SK-N-SH (cell line): ENCODE data around the gene ARHGEF28. TPM values are rescaled to one million over a fixed set of nuclear protein-coding genes. Genes with fewer than 3 reads are reported as not detected.

Experiments used
- CTCF ChIA-PET: fragments of 300-600, 350-600 bp; formaldehyde crosslinking; extraction: SDS; loops from one replicate; lab custom pipeline; 2021; lab: Yijun Ruan, JAX
- POLR2A ChIA-PET: fragments of 350-600 bp; sonication (Branson Sonifier 250); formaldehyde crosslinking; extraction: SDS; loops from one replicate; lab custom pipeline; 2020; ENCODE audit warnings: antibody characterized with exemption, inconsistent platforms; lab: Yijun Ruan, JAX
- DNase-seq: peaks from one replicate; pipeline ENCODE4 v3.0.0; 2012
- H2AFZ ChIP-seq: fragments of 200-600 bp; sonication (generic); 2 replicates; pipeline ENCODE4 v1.8.1; 2016; ENCODE audit warnings: antibody characterized with exemption, mild to moderate bottlenecking, low read depth
- H3F3A ChIP-seq: fragments of 200-600 bp; sonication (generic); replicated peaks from 2 replicates; pipeline ENCODE3; 2016; ENCODE audit warnings: antibody characterized with exemption, mild to moderate bottlenecking; ENCODE audit not compliant: insufficient read depth
- H3K27ac ChIP-seq, 2 experiments: fragments of 200-500 bp in 1 of 2; fragments of 200-600 bp in 1 of 2; sonication (Bioruptor generic) in 1 of 2; sonication (generic), shearing (Covaris generic) in 1 of 2; 2 replicates each; pipeline versions ENCODE4 v1.5.1 to v1.6.1; 2014 to 2016; ENCODE audit warnings: low read depth in 2 of 2, inconsistent platforms in 1 of 2, low read length in 1 of 2, mild to moderate bottlenecking in 1 of 2, mixed read lengths in 1 of 2
- H3K27me3 ChIP-seq: fragments of 200-600 bp; sonication (generic), shearing (Covaris generic); 2 replicates; pipeline ENCODE4 v1.6.1; 2016; ENCODE audit warnings: mixed run types; ENCODE audit not compliant: insufficient read depth
- H3K36me3 ChIP-seq, 2 experiments: fragments of 200-500 bp in 1 of 2; fragments of 200-600 bp in 1 of 2; sonication (Bioruptor generic) in 1 of 2; sonication (generic) in 1 of 2; replicated peaks in 1 of 2; 2 replicates each; pipeline versions ENCODE3 to v1.5.1; 2014 to 2016; ENCODE audit warnings: low read length in 1 of 2, mild to moderate bottlenecking in 1 of 2; ENCODE audit not compliant: insufficient read depth in 2 of 2, control insufficient read depth in 1 of 2
- H3K4me1 ChIP-seq, 2 experiments: fragments of 200-500 bp in 1 of 2; fragments of 200-600 bp in 1 of 2; sonication (Bioruptor generic) in 1 of 2; sonication (generic), shearing (Covaris generic) in 1 of 2; 2 replicates each; pipeline versions ENCODE4 v1.5.1 to v1.6.1; 2014 to 2016; ENCODE audit warnings: low read depth in 1 of 2, low read length in 1 of 2, mixed run types in 1 of 2; ENCODE audit not compliant: insufficient read depth in 2 of 2, control insufficient read depth in 1 of 2
- H3K4me2 ChIP-seq: fragments of 200-600 bp; sonication (generic), shearing (Covaris generic); 2 replicates; pipeline ENCODE4 v1.6.1; 2017; ENCODE audit warnings: mixed run types
- H3K4me3 ChIP-seq, 2 experiments: fragments of 200-500 bp in 1 of 2; fragments of 200-600 bp in 1 of 2; sonication (Bioruptor generic) in 1 of 2; sonication (generic), shearing (Covaris generic) in 1 of 2; 2 replicates each; pipeline versions ENCODE4 v1.5.1 to v1.8.1; 2014 to 2016; ENCODE audit warnings: low read depth in 2 of 2, inconsistent platforms in 1 of 2, low read length in 1 of 2, mild to moderate bottlenecking in 1 of 2, mixed read lengths in 1 of 2, moderate library complexity in 1 of 2
- H3K79me2 ChIP-seq: fragments of 200-600 bp; sonication (generic); 2 replicates; pipeline ENCODE4 v1.8.1; 2017; ENCODE audit warnings: mild to moderate bottlenecking; ENCODE audit not compliant: insufficient read depth
- H3K9ac ChIP-seq: fragments of 200-600 bp; sonication (generic); 2 replicates; pipeline ENCODE4 v1.6.1; 2017; ENCODE audit warnings: mixed run types
- H3K9me2 ChIP-seq: fragments of 200-600 bp; sonication (generic); 2 replicates; pipeline ENCODE4 v1.6.1; 2017; ENCODE audit warnings: mixed run types
- H3K9me3 ChIP-seq: fragments of 200-600 bp; sonication (generic); 2 replicates; pipeline ENCODE4 v1.6.1; 2017; ENCODE audit warnings: mixed run types, mild to moderate bottlenecking, moderate library complexity
- H4K20me1 ChIP-seq: fragments of 200-600 bp; sonication (generic); 2 replicates; pipeline ENCODE4 v1.6.1; 2017; ENCODE audit warnings: mild to moderate bottlenecking, mixed run types; ENCODE audit not compliant: insufficient read depth
- CHD2 ChIP-seq: fragments of 150-350 bp; IDR thresholded peaks from 2 replicates; pipeline ENCODE4 v1.6.1; 2018; ENCODE audit warnings: low read length; ENCODE audit not compliant: partially characterized antibody
- ELF1 ChIP-seq: IDR thresholded peaks from 2 replicates; pipeline ENCODE4 v1.4.0; 2012
- EP300 ChIP-seq, 2 experiments: IDR thresholded peaks; 2 replicates each; pipeline versions ENCODE4 v1.4.0 to v1.6.1; 2012; ENCODE audit warnings: borderline replicate concordance in 1 of 2, low read depth in 1 of 2, low read length in 1 of 2
- EZH2phosphoT487 ChIP-seq: fragments of 200-600 bp; sonication (generic); IDR thresholded peaks from 2 replicates; pipeline ENCODE4 v1.6.1; 2017; ENCODE audit warnings: low read depth, mixed run types, mild to moderate bottlenecking, antibody characterized with exemption, moderate library complexity, borderline replicate concordance
- FOXM1 ChIP-seq: IDR thresholded peaks from 2 replicates; pipeline ENCODE4 v1.4.0; 2012; ENCODE audit warnings: low read depth, mild to moderate bottlenecking
- MEF2A ChIP-seq: IDR thresholded peaks from 2 replicates; pipeline ENCODE4 v1.4.0; 2012; ENCODE audit warnings: low read depth, borderline replicate concordance
- RAD21 ChIP-seq: IDR thresholded peaks from 2 replicates; pipeline ENCODE4 v1.6.1; 2012; ENCODE audit warnings: mild to moderate bottlenecking, low read length
- TAF1 ChIP-seq: IDR thresholded peaks from 2 replicates; pipeline ENCODE4 v1.6.1; 2012; ENCODE audit warnings: low read depth, mild to moderate bottlenecking, low read length, moderate library complexity, borderline replicate concordance
- TCF12 ChIP-seq: IDR thresholded peaks from 2 replicates; pipeline ENCODE4 v1.4.0; 2012
- USF1 ChIP-seq: IDR thresholded peaks from 2 replicates; pipeline ENCODE4 v1.4.0; 2012; ENCODE audit warnings: low read depth, borderline replicate concordance
- WGBS: methylation state at CpG from one replicate; pipeline ENCODE4 v1.1.6; 2017; ENCODE audit warnings: low lambda C conversion rate; 5-methylcytosine and 5-hydroxymethylcytosine counted together
- polyA plus RNA-seq, 3 experiments: library from polyadenylated mRNA; depleted of rRNA; stranded (reverse); fragments of >200 nt; gene quantifications; 2 replicates each; pipeline ENCODE4 v1.2.3, GENCODE V29; 2012

ARHGEF28 gene
- polyA plus RNA-seq, 1 of the 3 experiments (the other 2 are of a cell fraction): 4.2 TPM

GRCh38 chr5:73582285-73583145 lies 43.5 kb upstream of the ARHGEF28 start:
- Histone ChIP-seq H4K20me1 (no peaks in the 10 kb centered on the region), H3K9me2 (no peaks in the 10 kb centered on the region), H3K9me3 (no peaks in the 10 kb centered on the region), H3K27ac (no peak overlapping the region), H3F3A (peaks cover 8% of the 10 kb centered on the region), H3K4me2 (no peak overlapping the region), H3K9ac (no peak overlapping the region), H3K27me3 (no peaks in the 10 kb centered on the region), H3K4me1 (no peaks in the 10 kb centered on the region), H2AFZ (no peak overlapping the region), H3K4me3 (no peak overlapping the region), H3K36me3 (peaks cover 34 to 51% of the 10 kb centered on the region in 2 experiments), H3K79me2 (no peaks in the 10 kb centered on the region)
- CTCF ChIA-PET: interaction anchor here (0.8 to 2.2 kb wide), 4 partner anchors 9 to 210 kb away, joined by 3 to 11 read pairs (median 6); no protein-coding TSS in a partner anchor
- TF ChIP-seq ELF1 (no peak), EZH2phosphoT487 (no peak)
- 75% methylated on average over 3 of the region's 3 CpGs for WGBS
- no peak for DNase-seq
- POLR2A ChIA-PET: no interaction called here

- POLR2A ChIA-PET: no interaction called here
- DNase-seq: no peak
- Histone ChIP-seq H3K9me2 (no peaks in the 10 kb centered on the region), H3F3A (peaks cover 16% of the 10 kb centered on the region), H3K9ac (no peak overlapping the region), H3K79me2 (no peaks in the 10 kb centered on the region), H3K27ac (no peak overlapping the region), H3K4me2 (no peak overlapping the region), H3K4me3 (no peak overlapping the region), H3K27me3 (no peaks in the 10 kb centered on the region), H3K4me1 (peaks cover 3 to 5% of the 10 kb centered on the region in 2 experiments; a peak in 3 of 4 replicates), H4K20me1 (no peaks in the 10 kb centered on the region), H2AFZ (no peak overlapping the region), H3K9me3 (no peaks in the 10 kb centered on the region), H3K36me3 (peaks cover 0 to 7% of the 10 kb centered on the region in 2 experiments)
- TF ChIP-seq RAD21: no peak
- no peak for TF ChIP-seq EP300 (IDR thresholded peaks at IDR 0.05; ENCODE audit: borderline replicate concordance in 1 of 2, low read depth in 1 of 2, low read length in 1 of 2)
- TF ChIP-seq MEF2A: no peak
- no peak for TF ChIP-seq TAF1
- TF ChIP-seq CHD2: no peak
- TF ChIP-seq USF1: no peak
- TF ChIP-seq FOXM1: no peak
- no peak for TF ChIP-seq TCF12
- no peak for TF ChIP-seq EZH2phosphoT487
- WGBS: 71% methylated on average over 1 of the region's 1 CpG
- CTCF ChIA-PET: interaction anchor here (14.9 kb wide), 1 partner anchor 206 kb away, joined by 398 read pairs; no protein-coding TSS in a partner anchor
These were observed 38.1 kb upstream of the ARHGEF28 start for GRCh38 chr5:73587923-73588322.
